22Rv1 (cell line): ENCODE data around the gene HNRNPF.
"Not testable (repeated sequence)": the region's sequence is repeated elsewhere in the genome, so short reads cannot be mapped to it uniquely, and the experiment has no call there.

ENCODE experiments used
- CTCF ChIP-seq: fragments of 450-650 bp; IDR thresholded peaks from 2 replicates; pipeline ENCODE4 v1.5.1; 2017; ENCODE audit warnings: mild to moderate bottlenecking
- ZFX ChIP-seq: fragments of 450-650 bp; IDR thresholded peaks from 2 replicates; pipeline ENCODE4 v1.6.1; 2017; ENCODE audit warnings: antibody characterized with exemption, borderline replicate concordance

GRCh38 chr10:43426476-43426875 is 17.5 kb upstream of the HNRNPF start:
- not testable (repeated sequence) for TF ChIP-seq CTCF, ZFX
